GM18520 (cell line): Measurements from ENCODE around the gene NDRG3.
"Not testable (repeated sequence)": the region's sequence is repeated elsewhere in the genome, so short reads cannot be mapped to it uniquely, and the experiment has no call there.

Experiments
- ATAC-seq: cut with Tn5 transposase; IDR thresholded peaks from one replicate; pipeline ENCODE4 v1.9.1; 2021; ENCODE audit not compliant: unreplicated experiment

NDRG3 gene

DNA sequence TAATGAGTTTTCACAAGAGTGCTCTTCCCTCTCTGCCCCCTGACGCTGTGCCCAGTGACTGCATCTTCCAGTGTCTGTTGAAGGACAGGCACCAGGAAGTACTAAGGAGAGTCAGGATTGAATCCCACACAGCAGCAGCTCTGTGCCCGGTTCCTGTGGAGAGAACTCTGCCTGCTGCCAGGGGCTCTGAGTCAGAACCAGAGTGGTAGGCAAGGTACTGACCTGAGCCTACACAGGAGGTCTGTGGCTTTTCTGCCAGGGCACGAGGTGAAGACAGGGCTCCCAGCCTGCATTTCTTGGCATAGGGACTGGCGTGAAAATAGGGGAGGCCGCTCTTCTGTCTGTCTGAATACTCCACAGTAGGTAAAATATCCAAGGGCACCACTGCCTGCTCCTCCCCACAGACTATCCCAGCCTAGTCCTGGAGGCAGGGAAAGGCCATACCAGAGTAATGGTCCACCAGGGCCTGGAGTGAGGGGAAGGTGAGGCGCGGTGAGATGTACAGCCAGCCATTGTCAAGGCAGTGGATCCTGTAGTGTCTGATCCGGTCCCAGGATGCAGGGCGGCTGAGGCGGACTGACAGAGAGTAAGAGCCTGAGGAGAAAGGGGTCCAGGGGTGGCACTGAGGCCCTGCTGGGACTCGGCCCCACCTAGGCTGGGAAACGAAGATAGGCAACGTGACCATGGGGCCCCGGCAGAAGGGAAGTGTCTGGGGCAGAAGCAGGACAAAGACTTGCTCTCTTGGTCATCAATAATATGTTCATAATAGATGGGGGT, 130.9 kb downstream of the NDRG3 start:
- ATAC-seq = no peak

DNA sequence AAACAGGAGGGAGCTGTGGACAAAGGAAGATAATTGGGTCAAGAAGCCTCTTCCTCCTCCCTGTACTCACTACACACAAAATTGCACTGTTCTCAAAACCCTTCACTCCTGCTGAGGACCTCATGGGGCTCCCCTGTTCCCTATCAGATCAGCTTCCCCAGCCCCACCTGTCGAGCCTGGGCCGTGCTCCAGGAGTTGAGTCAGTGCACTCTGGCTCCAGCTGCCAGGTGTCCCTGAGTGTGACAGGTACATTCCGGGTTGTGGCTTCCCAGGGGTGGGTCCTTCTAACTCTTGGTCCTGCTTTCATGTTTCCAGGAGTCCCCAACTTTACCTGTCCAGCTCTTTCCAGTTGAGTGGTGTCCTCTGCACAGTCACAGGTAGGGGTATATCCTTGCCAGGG, 131.9 kb downstream of the NDRG3 start:
- ATAC-seq = no peak

DNA sequence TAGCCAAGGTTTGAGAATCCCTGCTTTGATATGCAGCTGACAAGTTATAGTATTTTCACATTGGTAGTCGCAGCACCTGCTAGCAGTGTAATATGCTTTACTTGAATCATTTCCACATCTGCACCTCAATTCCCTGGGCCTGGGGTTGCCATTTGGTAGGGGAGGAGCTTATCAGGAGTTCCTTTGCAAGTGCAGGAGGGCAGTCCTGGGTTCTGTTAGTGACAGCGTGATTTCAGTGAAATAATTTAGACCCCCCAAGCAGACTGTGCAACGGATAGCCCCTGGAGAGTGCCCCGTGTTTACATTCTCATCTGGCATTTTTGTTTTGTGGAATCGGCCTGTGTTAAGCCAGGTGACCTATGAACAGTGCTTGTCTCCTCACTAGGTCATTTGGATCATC, 134.3 kb downstream of the NDRG3 start:
- ATAC-seq = no peak

DNA sequence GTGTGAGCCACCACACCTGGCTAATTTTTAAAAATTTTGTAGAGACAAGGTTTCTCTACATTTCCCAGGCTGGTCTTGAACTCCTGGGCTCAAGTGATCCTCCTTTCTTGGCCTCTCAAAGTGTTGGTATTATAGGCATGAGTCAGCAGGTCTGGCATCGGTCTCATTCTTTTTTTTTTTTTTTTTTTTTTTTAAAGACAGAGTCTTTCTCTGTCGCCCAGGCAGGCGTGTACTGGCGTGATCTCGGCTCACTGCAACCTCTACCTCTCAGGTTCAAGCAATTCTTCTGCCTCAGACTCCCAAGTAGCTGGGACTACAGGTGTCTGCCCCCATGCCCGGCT, 137.5 kb downstream of the NDRG3 start:
- ATAC-seq = not testable (repeated sequence)

DNA sequence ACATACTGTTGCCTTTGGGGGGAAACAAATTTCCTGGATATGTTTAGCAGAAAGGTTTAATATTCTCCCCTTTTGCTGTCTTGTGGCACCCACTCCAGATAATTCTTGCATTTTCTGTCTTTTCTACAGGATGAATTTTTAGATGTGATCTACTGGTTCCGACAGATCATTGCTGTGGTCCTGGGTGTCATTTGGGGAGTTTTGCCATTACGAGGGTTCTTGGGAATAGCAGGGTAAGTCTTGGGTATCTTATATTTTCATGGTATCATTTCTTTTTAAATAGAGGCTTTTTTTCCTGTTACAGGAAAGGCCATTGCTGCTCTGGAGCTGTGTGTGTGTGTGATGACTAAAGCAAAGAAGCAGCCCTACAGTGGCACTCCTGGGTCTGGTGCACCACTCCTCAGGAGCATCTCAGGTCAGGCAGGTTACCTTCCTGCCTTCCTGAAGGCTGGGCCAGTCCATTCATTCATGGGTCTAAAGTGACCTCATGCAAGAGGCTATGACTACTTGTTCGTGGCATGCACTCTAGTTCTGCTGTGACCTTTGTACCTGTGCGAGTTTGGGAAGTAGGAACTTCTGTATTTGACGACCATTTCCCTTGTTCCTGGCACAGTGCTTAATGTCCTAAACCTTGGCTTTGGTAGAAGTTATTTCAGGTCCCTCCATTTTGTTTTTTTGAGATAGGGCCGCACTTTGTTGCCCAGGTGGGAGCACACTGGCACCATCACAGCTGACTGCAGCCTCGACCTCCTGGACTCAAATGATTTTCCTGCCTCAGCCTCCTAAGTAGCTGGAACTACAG, 138.1 kb downstream of the NDRG3 start:
- ATAC-seq = no peak

DNA sequence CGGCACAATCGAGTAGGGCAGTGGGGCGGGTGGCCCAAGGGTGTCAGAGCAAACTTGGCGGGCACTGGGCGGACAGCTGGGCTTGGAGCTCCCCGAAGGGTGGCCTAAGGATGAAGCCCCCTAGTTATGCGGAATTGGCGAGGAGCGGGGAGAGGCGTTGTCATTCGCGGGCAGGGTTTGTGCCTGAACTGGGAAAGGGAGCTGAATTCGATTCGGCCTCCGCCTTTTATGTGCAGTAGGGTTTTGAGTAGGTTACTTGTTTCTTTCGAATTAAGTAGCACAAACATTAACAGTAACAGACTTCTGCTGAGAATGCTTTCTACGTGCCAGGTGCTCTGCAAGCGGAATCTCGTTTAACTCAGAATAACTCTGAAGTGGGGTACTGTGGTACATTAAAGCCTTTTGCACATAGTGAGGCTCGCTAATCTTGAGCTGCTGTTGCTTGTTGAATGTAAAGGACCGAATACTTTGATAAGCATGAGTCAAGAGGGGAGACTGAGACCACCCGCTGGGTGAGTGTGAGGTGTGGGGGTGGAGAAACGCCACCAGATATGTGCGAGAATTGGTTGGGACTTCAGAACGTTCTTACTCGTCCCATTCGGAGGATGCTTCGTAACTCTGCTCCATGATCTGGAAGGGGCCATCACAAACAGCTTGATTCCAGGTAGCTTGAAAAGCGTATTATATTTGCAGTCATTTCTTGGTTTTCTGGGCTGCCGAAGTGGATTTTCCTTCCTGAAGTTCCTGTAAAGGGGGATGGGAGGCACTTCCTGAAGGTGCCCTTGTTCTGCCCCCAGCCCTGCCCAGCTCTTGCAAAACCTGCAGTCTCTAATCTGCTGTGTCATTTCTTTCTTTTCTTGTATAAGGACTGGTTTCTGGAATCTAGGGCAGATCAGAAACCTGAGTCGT, 139.5 kb downstream of the NDRG3 start:
- no peak for ATAC-seq

DNA sequence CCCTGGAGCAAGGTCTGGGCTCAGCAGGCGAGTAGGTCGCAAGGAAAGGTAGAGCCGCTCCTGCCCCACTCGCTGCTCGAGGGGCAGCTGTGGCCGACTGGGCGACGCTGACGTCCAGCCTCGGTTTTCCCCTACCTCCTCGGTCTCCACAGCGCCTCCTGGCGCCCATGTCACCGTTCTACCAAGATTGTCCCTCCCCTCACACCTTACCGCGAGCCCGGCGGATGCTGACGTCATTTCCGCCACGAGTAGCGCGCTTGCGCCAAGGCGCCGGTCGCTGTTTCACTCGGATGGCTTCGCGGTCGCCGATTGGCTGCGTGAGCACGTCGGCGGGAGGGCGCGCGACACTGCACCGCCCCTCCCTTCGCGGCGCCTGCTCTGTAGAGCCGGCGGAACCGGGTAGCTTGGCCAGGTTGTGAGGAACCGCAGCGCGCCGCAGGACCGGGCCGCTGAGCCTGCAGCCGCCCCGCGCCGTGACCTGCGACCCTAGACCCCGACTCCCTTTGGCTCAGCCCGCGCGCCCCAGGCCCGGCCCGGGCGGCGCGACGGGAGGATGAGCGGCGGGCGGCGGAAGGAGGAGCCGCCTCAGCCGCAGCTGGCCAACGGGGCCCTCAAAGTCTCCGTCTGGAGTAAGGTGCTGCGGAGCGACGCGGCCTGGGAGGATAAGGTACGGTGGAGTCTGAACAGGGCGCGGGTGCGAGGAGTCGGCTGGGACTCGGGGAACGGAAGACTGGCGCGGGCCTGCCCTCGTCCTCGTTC, 140.3 kb downstream of the NDRG3 start, which contains the start of gene RAB5IF:
RAB5IF (plus strand) TSS at position 381 of the 759 bp plus-strand sequence; CDS start at position 554, 173 bp downstream.
- peak; percentile 83 for ATAC-seq

DNA sequence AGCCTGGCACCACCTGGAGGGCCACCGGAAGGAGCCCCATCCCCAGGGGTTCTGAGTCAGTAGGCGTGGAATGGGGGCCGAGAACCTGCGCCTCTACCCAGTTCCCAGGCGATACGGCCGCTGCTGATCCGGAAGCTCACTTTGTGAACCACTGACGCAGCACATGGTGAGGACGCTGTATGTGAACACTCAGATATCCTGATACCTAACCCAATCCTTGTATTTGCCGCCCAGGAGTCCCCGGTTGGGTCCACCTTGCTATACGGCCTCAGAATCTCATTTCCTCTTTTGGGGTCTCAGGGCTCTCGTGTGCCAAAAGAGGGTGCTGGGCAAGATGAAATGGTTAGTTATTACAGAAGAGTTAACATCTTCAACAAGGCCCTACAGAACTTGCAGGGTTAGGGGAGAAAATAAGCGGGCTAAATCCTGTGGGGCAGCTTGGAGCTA, 140.9 kb downstream of the NDRG3 start:
- peak; percentile 11 for ATAC-seq
